Right lobe of liver (tissue), 6 donors: ENCODE data around the gene LRBA. TPM values are rescaled to one million over a fixed set of nuclear protein-coding genes. Genes with fewer than 3 reads are reported as not detected.

Source experiments
- ATAC-seq, 4 donors: fragments of 200-7000 bp; cut with Tn5 transposase; one replicate each; pipeline ENCODE4 v1.9.1; 2020; ENCODE audit warnings: mild to moderate bottlenecking in 4 of 4, moderate library complexity in 4 of 4
- DNase-seq, 3 donors: peaks; one replicate each; pipeline ENCODE4 v3.0.0-alpha.2; 2020
- H3K27ac ChIP-seq, 3 donors: fragments of 200-600 bp; one replicate each; pipeline ENCODE4 v1.8.0; 2022
- H3K27me3 ChIP-seq, 2 donors: fragments of 200-600 bp; one replicate each; pipeline ENCODE4 v1.8.0; 2022
- H3K36me3 ChIP-seq, 4 donors: fragments of 200-600 bp; sonication (generic) in 1 of 4; one replicate each; pipeline versions ENCODE4 v1.5.1 to v1.8.0; 2017 to 2022; ENCODE audit warnings: control low read depth in 1 of 4
- H3K4me1 ChIP-seq, 4 donors: fragments of 200-600 bp; sonication (generic) in 1 of 4; one replicate each; pipeline versions ENCODE4 v1.5.1 to v1.8.0; 2017 to 2022; ENCODE audit warnings: control low read depth in 1 of 4
- H3K4me3 ChIP-seq, 3 donors: fragments of 200-600 bp; one replicate each; pipeline ENCODE4 v1.8.0; 2022
- H3K9me3 ChIP-seq, 4 donors: fragments of 200-600 bp; sonication (generic) in 1 of 4; one replicate each; pipeline versions ENCODE4 v1.5.1 to v1.8.0; 2017 to 2022; ENCODE audit warnings: control low read depth in 1 of 4
- CTCF ChIP-seq, 4 donors: fragments of 200-600 bp in 3 of 4; fragments of 450-650 bp in 1 of 4; IDR thresholded peaks; one replicate each; pipeline versions ENCODE4 v1.5.1 to v1.8.0; 2016 to 2022; ENCODE audit warnings: antibody characterized with exemption in 4 of 4, mild to moderate bottlenecking in 2 of 4
- POLR2A ChIP-seq: fragments of 450-650 bp; IDR thresholded peaks from one replicate; pipeline ENCODE4 v1.6.1; 2017; ENCODE audit warnings: antibody characterized with exemption, mild to moderate bottlenecking
- WGBS: methylation state at CpG from one replicate; pipeline ENCODE4 v1.1.6; 2018; ENCODE audit warnings: low coverage, low lambda C conversion rate; ENCODE audit not compliant: insufficient coverage; ENCODE audit errors: missing lambda C conversion rate; 5-methylcytosine and 5-hydroxymethylcytosine counted together
- intact Hi-C, 2 donors: fragments of 100-400 bp; cut with DNase I; formaldehyde crosslinking; loops; one replicate each; pipeline versions ENCODE4 v1.11.2 to v1.14.1; 2022
- total RNA-seq, 6 experiments: library from RNA; depleted of rRNA in 2 of 6; stranded (reverse); fragments of >200 nt in 2 of 6; fragmentation: NEBNext Ultra II Directional in 3 of 6; extraction: Animal tissue kit (Norgen Biotek cat#: 25700) in 3 of 6; gene quantifications; one replicate each; pipeline versions ENCODE4 v1.1.0 to v1.2.4, GENCODE V29; 2016 to 2023
- donor health status: DM: no; HTN: yes; CAD: no.
- donor health status: DM: no; HTN: no; CAD: no.
- donor health status: DM: no; HTN: no; CAD: no.
- donor health status: DM: no; HTN: yes; CAD: no.
- donor health status: DM: no; HTN: yes; CAD: no.

The LRBA gene
- total RNA-seq, 6 experiments from 2014 or later, result 18.9 to 48.1 (median 24.5) TPM

- no peak overlapping the region for H3K27ac ChIP-seq
- no peaks in the 10 kb centered on the region for H3K9me3 ChIP-seq
- no peaks in the 10 kb centered on the region for H3K36me3 ChIP-seq
- TF ChIP-seq CTCF (IDR thresholded peaks at IDR 0.05) (no peak), POLR2A (no peak)
- intact Hi-C loops, result no loop called here
- 92% methylated on average over 2 of the region's 2 CpGs for WGBS
- ATAC-seq (no peak), DNase-seq (no peak)
- no peak overlapping the region for H3K4me3 ChIP-seq
- H3K4me1 ChIP-seq, result no peaks in the 10 kb centered on the region
- H3K27me3 ChIP-seq, result no peaks in the 10 kb centered on the region
Observed at GRCh38 chr4:150625033-150625432, 390.1 kb downstream of the LRBA start.

GRCh38 chr4:150624055-150624454, 391.0 kb downstream of the LRBA start:
- no peak for TF ChIP-seq POLR2A
- no peak for TF ChIP-seq CTCF (IDR thresholded peaks at IDR 0.05)
- Histone ChIP-seq H3K27ac (no peak overlapping the region), H3K4me3 (no peak overlapping the region), H3K27me3 (no peaks in the 10 kb centered on the region), H3K36me3 (no peaks in the 10 kb centered on the region), H3K4me1 (no peaks in the 10 kb centered on the region), H3K9me3 (no peaks in the 10 kb centered on the region)
- intact Hi-C loops, result no loop called here
- 100% methylated on average over 1 of the region's 1 CpG for WGBS
- DNase-seq, result no peak
- no peak for ATAC-seq

GRCh38 chr4:150619042-150619441, 396.0 kb downstream of the LRBA start:
- TF ChIP-seq POLR2A (no peak), CTCF (IDR thresholded peaks at IDR 0.05) (no peak)
- no peaks in the 10 kb centered on the region for H3K4me1 ChIP-seq
- no peak for DNase-seq
- H3K4me3 ChIP-seq, result no peak overlapping the region
- H3K9me3 ChIP-seq, result no peaks in the 10 kb centered on the region
- ATAC-seq, result no peak
- WGBS, result 10% methylated on average over 1 of the region's 1 CpG
- no peaks in the 10 kb centered on the region for H3K36me3 ChIP-seq
- no peak overlapping the region for H3K27ac ChIP-seq
- H3K27me3 ChIP-seq, result no peaks in the 10 kb centered on the region
- intact Hi-C loops, result no loop called here

GRCh38 chr4:150609131-150609530, 406.0 kb downstream of the LRBA start:
- Histone ChIP-seq H3K9me3 (no peaks in the 10 kb centered on the region), H3K27ac (no peak overlapping the region), H3K27me3 (no peaks in the 10 kb centered on the region), H3K36me3 (no peaks in the 10 kb centered on the region), H3K4me1 (no peaks in the 10 kb centered on the region), H3K4me3 (no peak overlapping the region)
- DNase-seq, result no peak
- no peak for ATAC-seq
- TF ChIP-seq CTCF (IDR thresholded peaks at IDR 0.05), result no peak
- no peak for TF ChIP-seq POLR2A
- WGBS, result 85% methylated on average over 3 of the region's 3 CpGs
- intact Hi-C loops, result no loop called here

- H3K36me3 ChIP-seq, result no peaks in the 10 kb centered on the region
- H3K27me3 ChIP-seq, result no peaks in the 10 kb centered on the region
- no peak overlapping the region for H3K4me3 ChIP-seq
- no peak overlapping the region for H3K27ac ChIP-seq
- DNase-seq, result no peak
- WGBS, result 88% methylated on average over 5 of the region's 5 CpGs
- H3K9me3 ChIP-seq, result no peaks in the 10 kb centered on the region
- TF ChIP-seq POLR2A, result no peak
- no peak for TF ChIP-seq CTCF (IDR thresholded peaks at IDR 0.05)
- no peaks in the 10 kb centered on the region for H3K4me1 ChIP-seq
- intact Hi-C loops, result no loop called here
- no peak for ATAC-seq
Observed at GRCh38 chr4:150600812-150601445, 414.2 kb downstream of the LRBA start.
